GM19397 (cell line): ENCODE data around the gene SERPINA6.
"Not testable (repeated sequence)": the region's sequence is repeated elsewhere in the genome, so short reads cannot be mapped to it uniquely, and the experiment has no call there.

Experiments
- ATAC-seq: cut with Tn5 transposase; IDR thresholded peaks from one replicate; pipeline ENCODE4 v1.9.1; 2021; ENCODE audit warnings: mild to moderate bottlenecking, moderate library complexity; ENCODE audit not compliant: unreplicated experiment

SERPINA6 gene

GRCh38 chr14:94354638-94355185 lies 31.6 kb upstream of the SERPINA6 start:
- ATAC-seq: no peak

DNA sequence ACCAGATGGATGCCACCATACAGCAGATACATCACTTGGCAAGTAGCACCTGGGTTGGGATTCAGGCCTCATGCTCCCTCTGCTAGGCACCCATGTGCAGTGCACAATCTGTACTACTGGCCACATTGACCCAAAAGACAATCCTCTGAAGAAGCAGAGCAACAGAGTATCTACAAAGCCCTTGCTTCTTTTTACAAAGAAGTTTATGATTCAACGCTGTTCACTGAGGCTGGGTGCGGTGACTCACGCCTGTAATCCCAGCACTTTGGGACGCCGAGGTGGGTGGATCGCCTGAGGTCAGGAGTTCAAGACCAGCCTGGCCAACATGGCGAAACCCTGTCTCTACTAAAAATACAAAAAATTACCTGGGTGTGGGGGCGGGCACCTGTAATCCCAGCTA lies 31.1 kb upstream of the SERPINA6 start:
- not testable (repeated sequence) for ATAC-seq

DNA sequence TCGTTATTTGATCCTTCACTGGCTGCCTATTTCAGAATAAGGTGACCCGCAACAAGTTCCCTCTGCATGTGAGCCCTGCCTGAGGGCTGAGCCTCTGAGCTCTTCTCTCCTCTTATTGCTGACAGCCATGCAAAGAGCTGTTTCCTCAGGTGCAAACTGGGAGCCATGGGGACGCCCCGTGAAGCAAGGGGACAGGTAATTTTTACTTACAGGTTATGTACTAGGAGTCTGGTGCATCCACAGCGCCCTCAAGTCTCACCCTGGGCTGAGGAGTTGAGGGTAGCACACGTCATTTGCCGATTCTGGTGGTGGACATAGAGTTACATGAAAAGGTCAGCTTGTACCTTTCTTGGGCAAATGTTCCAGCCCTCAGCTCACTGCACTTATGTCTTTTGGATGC lies 26.1 kb upstream of the SERPINA6 start:
- no peak for ATAC-seq

DNA sequence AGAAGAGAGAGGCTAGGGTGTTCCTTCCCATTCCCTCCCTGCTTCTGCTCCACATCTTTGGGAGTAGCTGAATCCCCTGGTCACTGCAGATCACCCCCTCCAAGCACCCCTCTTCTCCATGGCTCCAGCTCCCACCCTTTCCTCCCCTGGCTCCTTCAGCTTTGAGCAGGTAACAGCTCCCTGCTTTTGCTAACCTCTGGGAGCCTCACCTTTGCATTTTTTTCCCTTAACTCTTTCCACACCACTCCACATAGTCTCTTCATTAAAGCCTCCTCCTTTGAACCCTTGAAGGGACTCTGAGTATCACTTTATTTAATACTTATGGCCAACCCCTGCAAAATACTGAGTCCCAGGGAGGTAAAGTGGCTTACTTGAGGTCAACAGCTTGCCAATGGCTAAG lies 25.7 kb upstream of the SERPINA6 start:
- no peak for ATAC-seq

DNA sequence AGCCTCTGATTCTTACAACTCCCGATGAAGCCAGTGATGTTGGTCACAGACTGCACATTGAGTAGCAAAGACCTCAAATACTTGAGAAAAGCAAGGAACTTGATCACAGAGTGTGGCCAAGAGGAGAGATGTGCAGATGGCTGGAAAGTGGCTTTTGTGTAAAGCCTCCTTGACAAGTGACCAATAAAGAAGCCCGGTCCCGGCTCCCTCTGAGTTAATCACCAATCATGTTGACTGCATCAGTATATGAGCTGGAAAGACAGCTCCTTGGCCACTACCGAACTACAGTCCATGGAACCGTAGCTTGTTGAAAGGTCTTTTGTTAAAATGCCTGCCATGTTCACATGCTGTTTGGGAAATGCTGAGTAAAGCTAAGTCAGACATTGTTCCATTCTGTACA lies 23.7 kb upstream of the SERPINA6 start:
- no peak for ATAC-seq

DNA sequence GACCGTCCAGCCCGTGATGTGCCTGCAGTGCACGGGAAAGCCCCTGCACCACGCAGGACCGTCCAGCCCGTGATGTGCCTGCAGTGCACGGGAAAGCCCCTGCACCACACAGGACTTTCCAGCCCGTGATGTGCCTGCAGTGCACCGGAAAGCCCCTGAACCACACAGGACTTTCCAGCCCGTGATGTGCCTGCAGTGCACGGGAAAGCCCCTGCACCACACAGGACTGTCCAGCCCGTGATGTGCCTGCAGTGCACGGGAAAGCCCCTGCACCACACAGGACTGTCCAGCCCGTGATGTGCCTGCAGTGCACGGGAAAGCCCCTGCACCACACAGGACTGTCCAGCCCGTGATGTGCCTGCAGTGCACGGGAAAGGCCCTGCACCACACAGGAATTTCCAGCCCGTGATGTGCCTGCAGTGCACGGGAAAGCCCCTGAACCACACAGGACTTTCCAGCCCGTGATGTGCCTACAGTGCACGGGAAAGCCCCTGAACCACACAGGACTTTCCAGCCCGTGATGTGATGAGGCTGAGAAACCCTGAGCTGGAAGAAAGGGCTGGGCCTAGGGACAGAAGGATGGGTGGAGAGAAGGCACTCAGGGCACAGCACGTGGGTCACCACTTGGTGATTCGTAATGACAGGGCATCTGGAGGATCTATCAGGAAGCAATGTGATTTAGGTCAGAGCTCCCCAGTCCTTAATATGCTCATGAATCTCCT lies 23.1 kb upstream of the SERPINA6 start:
- peak; percentile 60 for ATAC-seq

DNA sequence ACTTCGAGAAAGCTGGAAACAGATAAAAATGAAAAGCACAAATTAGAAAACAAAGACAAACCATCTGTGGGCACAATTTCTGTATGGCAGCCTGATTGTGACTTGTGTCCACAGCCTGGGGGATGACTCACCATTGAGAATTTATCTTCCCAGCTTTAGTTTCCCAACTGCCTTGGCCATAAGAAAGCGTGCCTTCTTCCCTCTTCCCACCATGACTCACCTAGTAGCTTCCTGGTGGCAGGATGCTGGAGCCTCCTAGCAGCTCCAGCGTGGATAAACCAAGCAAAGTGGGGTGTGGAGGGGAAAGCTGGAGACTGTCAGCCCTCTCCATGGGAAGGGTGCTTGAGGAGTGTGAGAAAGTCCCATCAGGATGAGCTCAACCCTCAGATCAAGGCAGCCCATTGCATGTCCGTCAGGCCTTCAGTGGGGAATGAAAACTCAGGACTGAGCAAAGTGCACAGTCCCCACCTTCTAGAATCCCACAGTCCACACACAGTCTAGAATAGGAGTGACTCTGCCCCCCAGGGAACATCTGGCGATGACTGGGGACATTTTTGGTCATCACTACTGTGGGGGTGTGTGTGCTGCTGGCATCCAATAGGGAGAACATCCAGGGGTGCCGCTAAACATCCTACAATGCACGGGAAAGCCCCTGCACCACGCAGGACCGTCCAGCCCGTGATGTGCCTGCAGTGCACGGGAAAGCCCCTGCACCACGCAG lies 22.4 kb upstream of the SERPINA6 start:
- ATAC-seq: no peak

DNA sequence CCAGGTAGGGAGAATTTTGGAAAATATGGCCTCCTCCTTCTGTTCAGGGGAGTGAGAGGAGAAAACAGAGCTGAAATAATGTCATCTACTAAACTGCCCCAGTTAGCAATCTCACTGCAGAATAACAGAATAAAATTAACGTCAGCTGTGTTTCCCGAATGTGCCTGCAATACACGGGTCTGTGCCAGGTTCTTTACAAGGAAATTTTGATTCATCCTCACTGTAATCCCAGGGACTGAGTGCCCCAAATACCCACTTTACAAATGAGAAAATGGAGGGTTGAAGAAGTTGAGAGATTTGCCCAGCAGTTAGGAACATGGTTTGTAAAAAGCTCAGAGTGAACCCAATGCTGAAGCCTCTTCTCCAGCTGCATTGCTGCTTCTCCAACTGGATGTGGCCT lies 21.3 kb upstream of the SERPINA6 start:
- ATAC-seq: no peak

- no peak for ATAC-seq
Observed at GRCh38 chr14:94343238-94344005, 20.3 kb upstream of the SERPINA6 start.

GRCh38 chr14:94342334-94342934 lies 19.3 kb upstream of the SERPINA6 start:
- no peak for ATAC-seq

DNA sequence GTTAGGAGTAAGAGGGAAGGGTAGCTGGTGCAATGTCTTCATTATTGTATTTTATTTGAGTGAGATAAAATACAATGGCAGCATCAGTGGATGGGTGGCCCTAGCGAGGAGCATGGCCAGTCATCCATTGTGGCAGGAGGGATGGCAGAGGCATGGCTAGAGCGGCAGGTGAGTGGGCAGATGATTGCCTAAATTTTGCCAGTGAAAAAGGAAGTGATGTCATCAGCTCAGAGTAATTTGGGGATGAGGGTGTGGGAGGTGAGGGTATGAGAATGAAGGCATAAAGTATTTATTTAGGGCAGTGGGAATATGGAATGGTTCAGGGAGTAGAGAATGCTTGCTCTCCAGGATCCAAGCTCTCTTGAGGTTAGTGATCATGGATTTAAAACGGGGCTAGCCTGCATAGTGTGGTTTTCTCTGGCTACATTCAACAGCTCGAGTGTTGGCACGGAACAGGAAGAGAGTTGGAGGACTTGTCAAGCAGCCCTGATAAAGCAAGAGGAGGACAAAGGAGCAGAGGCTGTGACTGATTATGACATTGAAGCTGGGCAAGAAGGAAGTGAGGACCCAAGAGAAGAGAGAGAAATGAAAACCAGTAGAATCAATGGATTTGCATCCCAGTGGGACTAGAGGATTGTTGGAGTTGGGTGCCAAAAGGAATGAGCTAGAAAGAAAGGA lies 18.7 kb upstream of the SERPINA6 start:
- ATAC-seq: no peak

GRCh38 chr14:94340533-94340932 lies 17.4 kb upstream of the SERPINA6 start:
- ATAC-seq: no peak

GRCh38 chr14:94338023-94338422 lies 14.9 kb upstream of the SERPINA6 start:
- no peak for ATAC-seq

- ATAC-seq: no peak
Observed at GRCh38 chr14:94337274-94337673, 14.1 kb upstream of the SERPINA6 start.

GRCh38 chr14:94334872-94335271 lies 11.7 kb upstream of the SERPINA6 start:
- no peak for ATAC-seq

GRCh38 chr14:94332587-94332986 lies 9.5 kb upstream of the SERPINA6 start:
- ATAC-seq: no peak

- no peak for ATAC-seq
Observed at GRCh38 chr14:94332063-94332583, 9.0 kb upstream of the SERPINA6 start.

DNA sequence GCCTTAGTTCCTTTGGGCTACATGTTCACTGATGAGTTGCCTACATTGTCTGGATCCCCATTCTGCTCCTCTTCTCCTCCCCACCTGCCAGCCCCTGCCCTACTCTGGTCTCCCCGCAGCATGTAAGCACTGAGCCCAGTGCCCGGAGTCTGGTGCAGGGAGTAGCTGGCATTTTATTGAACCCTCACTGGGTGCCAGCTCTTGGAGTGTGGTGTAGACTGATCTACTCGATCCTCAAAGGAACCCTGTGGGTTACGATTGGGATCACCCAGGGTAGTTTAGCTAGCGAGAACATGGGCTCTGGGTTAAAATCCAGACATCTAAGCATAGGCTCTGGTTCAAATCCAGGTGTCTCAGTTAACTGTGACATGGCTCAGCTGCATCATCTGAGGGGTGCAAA lies 8.3 kb upstream of the SERPINA6 start:
- no peak for ATAC-seq

DNA sequence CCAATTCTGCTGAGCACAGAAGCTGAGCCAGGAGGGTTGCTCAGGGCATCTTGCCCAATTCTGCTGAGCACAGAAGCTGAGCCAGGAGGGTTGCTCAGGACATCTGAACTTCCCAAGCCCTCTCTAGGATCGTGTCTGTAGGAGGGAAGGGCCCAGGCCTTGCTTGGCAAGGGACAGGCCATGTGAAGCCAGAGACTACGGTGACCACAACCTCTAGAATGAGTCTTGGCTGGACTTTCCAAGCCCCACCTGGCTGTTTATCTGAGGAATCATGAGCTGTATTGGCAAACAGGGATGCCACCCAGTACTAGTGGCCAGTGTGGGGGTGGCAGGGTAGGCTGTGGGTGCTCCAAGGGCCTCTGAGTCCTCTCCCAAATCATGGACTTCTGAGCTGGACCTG lies 7.7 kb upstream of the SERPINA6 start:
- ATAC-seq: no peak

GRCh38 chr14:94330432-94330831 lies 7.3 kb upstream of the SERPINA6 start:
- ATAC-seq: no peak
